ENCODE measurements around the gene UNC13C. TPM values are rescaled to one million over a fixed set of nuclear protein-coding genes. Genes with fewer than 3 reads are reported as not detected.

UNC13C gene
- total and polyA plus RNA-seq, 2 donors = 0.11 to 1.7 TPM

DNA sequence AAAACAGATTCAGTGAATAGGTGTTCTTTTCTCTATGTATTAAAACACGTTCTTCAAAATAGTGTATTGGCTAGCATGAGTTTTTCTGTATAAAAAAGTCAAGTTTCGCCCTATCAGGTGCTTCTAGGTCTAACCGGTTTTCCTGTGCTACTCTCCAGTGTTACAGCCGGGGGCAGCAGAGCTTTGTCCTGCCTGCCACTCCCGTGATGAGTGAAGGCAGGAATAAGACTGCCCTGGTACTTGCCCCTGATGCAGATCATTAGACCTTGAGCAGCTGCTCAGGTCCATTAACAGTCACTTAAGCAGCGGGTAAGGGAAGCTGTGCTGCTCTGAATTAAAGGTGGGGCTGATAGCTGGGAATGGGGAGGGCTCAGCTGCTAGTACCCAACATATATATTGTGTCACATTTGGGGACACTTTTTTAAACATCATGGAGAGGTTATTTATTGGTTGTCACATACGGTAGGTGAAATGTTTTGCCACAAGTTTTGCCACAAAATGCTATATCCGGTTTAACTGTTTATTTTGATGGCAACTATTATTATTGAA lies 1.3 kb upstream of the UNC13C start:
- WGBS = 70% methylated on average over 8 of the region's 8 CpGs
- H3K4me1 ChIP-seq (ENCODE audit: control insufficient read depth in 2 of 2, insufficient read depth in 2 of 2, low read length in 2 of 2) = no peaks in the 10 kb centered on the region
- no peak for DNase-seq (ENCODE audit: low read depth in 6 of 9, low spot score in 9 of 9)
- no peak overlapping the region for H3K27ac ChIP-seq (ENCODE audit: low read depth in 1 of 2, low read length in 1 of 2)
- H3K9me3 ChIP-seq (ENCODE audit: control insufficient read depth in 2 of 2, insufficient read depth in 1 of 2, low read length in 1 of 2) = no peaks in the 10 kb centered on the region
- no peaks in the 10 kb centered on the region for H3K36me3 ChIP-seq (ENCODE audit: control insufficient read depth in 2 of 2, insufficient read depth in 2 of 2, low read length in 1 of 2)
- H3K4me3 ChIP-seq (ENCODE audit: low read length in 2 of 2) = no peak overlapping the region
- H3K27me3 ChIP-seq (ENCODE audit: control insufficient read depth in 2 of 2, insufficient read depth in 1 of 2, low read length in 1 of 2) = peaks cover 0 to 18% of the 10 kb centered on the region in 2 donors

DNA sequence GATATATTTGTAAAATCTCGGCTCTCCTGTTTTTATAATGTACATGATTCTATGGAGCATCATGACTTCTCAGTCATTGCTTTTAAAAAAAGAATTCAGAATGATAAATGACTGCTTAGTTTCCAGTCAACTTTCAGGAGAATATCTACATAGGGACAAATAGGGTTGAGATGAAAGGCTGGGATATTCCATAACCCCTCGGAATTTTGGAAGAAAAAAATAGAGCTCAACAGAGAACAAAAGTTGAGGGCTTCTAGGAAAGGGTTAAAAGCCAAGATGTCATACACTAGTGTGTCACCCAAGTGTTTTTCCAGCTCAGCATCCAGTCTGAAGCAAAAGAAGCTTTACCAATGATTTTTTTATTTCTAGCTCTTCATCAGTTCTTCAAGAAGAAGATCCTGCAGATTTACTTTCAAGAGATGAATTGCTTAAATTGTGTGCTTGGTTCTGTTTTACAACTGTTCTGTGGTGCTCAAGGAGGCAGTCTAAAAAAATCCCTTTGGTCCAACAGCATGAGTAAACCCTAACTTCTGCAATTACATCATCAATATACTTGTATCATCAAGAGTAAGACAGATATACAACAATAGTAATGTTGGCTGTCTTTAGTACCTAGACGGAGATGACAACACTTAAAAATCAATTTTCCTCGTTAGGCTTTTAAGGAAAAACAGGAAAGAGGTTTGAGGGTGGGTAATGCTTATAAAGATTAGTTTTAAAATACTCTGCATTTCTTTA lies 979 bp downstream of the UNC13C start:
- WGBS = 83% methylated on average over 4 of the region's 4 CpGs
- H3K27me3 ChIP-seq (ENCODE audit: control insufficient read depth in 2 of 2, insufficient read depth in 1 of 2, low read length in 1 of 2) = peaks cover 0 to 18% of the 10 kb centered on the region in 2 donors
- no peaks in the 10 kb centered on the region for H3K4me1 ChIP-seq (ENCODE audit: control insufficient read depth in 2 of 2, insufficient read depth in 2 of 2, low read length in 2 of 2)
- H3K9me3 ChIP-seq (ENCODE audit: control insufficient read depth in 2 of 2, insufficient read depth in 1 of 2, low read length in 1 of 2) = no peaks in the 10 kb centered on the region
- no peak overlapping the region for H3K27ac ChIP-seq (ENCODE audit: low read depth in 1 of 2, low read length in 1 of 2)
- no peak for DNase-seq (ENCODE audit: low read depth in 6 of 9, low spot score in 9 of 9)
- H3K4me3 ChIP-seq (ENCODE audit: low read length in 2 of 2) = no peak overlapping the region
- H3K36me3 ChIP-seq (ENCODE audit: control insufficient read depth in 2 of 2, insufficient read depth in 2 of 2, low read length in 1 of 2) = no peaks in the 10 kb centered on the region

DNA sequence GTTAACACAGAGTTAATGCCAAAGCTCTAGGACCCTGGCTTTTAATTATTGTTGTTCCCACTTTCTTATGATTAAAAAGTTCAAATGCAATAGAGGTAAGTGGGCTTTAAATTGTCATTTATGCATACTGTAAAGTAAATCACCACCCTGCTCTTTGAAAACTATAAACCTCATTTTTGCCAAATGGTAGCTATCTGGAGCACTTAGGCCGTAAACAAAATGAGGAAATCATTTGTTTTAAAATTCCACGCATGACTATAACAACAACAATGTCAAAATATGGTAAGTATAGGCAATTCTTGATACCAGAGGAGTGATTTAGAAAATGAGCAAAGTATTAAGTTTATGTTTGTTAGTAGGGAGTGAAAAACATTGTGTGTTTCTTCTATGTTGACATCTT lies 1.8 kb downstream of the UNC13C start:
- no peaks in the 10 kb centered on the region for H3K9me3 ChIP-seq (ENCODE audit: control insufficient read depth in 2 of 2, insufficient read depth in 1 of 2, low read length in 1 of 2)
- no peak overlapping the region for H3K27ac ChIP-seq (ENCODE audit: low read depth in 1 of 2, low read length in 1 of 2)
- H3K27me3 ChIP-seq (ENCODE audit: control insufficient read depth in 2 of 2, insufficient read depth in 1 of 2, low read length in 1 of 2) = peaks cover 0 to 18% of the 10 kb centered on the region in 2 donors
- 93% methylated on average over 2 of the region's 2 CpGs for WGBS
- H3K4me3 ChIP-seq (ENCODE audit: low read length in 2 of 2) = no peak overlapping the region
- no peaks in the 10 kb centered on the region for H3K36me3 ChIP-seq (ENCODE audit: control insufficient read depth in 2 of 2, insufficient read depth in 2 of 2, low read length in 1 of 2)
- no peaks in the 10 kb centered on the region for H3K4me1 ChIP-seq (ENCODE audit: control insufficient read depth in 2 of 2, insufficient read depth in 2 of 2, low read length in 2 of 2)
- no peak for DNase-seq (ENCODE audit: low read depth in 6 of 9, low spot score in 9 of 9)

DNA sequence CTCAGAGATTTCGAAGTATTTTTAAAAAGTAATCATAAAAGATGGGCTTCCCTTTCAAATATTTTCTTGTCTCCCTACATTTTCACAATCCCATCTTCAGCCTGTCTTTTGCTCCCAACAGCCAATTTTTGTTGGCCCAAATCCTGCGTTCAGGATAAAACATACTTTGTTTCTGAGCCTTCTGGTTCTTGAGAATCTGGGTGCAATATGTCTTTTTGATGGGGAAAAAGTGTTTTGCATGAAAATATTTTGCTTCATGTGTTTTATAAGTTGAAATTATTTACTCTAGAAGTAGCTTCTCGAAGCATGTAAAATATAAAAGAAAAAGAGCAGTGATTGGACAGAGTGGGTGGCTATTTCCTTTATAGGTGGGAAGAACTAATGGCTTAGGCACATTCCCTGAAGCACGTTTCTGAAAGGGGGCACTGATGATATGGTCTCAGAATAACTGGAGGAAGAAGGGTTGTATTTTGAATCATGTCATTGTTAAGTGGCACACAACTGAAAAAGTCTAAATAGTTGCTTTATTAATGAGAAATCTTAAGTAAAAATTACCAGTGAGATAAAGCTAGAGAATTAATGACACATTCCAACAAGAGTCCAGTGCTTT lies 3.9 kb downstream of the UNC13C start:
- Histone ChIP-seq H3K4me1 (ENCODE audit: control insufficient read depth in 2 of 2, insufficient read depth in 2 of 2, low read length in 2 of 2) (no peaks in the 10 kb centered on the region), H3K4me3 (ENCODE audit: low read length in 2 of 2) (no peak overlapping the region), H3K27ac (ENCODE audit: low read depth in 1 of 2, low read length in 1 of 2) (no peak overlapping the region), H3K9me3 (ENCODE audit: control insufficient read depth in 2 of 2, insufficient read depth in 1 of 2, low read length in 1 of 2) (no peaks in the 10 kb centered on the region), H3K27me3 (ENCODE audit: control insufficient read depth in 2 of 2, insufficient read depth in 1 of 2, low read length in 1 of 2) (peaks cover 0 to 17% of the 10 kb centered on the region in 2 donors), H3K36me3 (ENCODE audit: control insufficient read depth in 2 of 2, insufficient read depth in 2 of 2, low read length in 1 of 2) (no peaks in the 10 kb centered on the region)
- no peak for DNase-seq (ENCODE audit: low read depth in 6 of 9, low spot score in 9 of 9)
- 91% methylated on average over 4 of the region's 4 CpGs for WGBS

DNA sequence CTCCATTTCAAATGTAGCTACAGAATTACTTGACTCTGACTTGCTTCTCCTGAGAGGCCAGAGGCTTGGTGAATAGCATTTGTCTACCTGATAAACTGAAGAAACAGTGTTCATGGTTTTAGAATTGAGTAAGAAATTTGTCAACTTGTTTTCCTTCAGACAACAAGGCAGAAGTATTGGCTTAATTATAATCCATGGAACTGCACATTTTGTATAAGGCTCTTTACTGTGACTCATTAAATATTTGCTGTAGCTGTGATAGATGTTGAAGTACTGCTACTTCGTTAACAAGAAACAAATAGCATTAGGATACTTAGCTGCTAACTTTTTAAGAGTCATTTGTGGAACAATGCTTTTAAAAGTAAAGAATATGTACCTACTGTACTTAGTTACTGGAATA lies 4.6 kb downstream of the UNC13C start:
- Histone ChIP-seq H3K27ac (ENCODE audit: low read depth in 1 of 2, low read length in 1 of 2) (no peak overlapping the region), H3K4me1 (ENCODE audit: control insufficient read depth in 2 of 2, insufficient read depth in 2 of 2, low read length in 2 of 2) (no peaks in the 10 kb centered on the region), H3K9me3 (ENCODE audit: control insufficient read depth in 2 of 2, insufficient read depth in 1 of 2, low read length in 1 of 2) (no peaks in the 10 kb centered on the region), H3K4me3 (ENCODE audit: low read length in 2 of 2) (no peak overlapping the region), H3K27me3 (ENCODE audit: control insufficient read depth in 2 of 2, insufficient read depth in 1 of 2, low read length in 1 of 2) (peaks cover 0 to 16% of the 10 kb centered on the region in 2 donors), H3K36me3 (ENCODE audit: control insufficient read depth in 2 of 2, insufficient read depth in 2 of 2, low read length in 1 of 2) (no peaks in the 10 kb centered on the region)
- 85% methylated on average over 1 of the region's 1 CpG for WGBS
- no peak for DNase-seq (ENCODE audit: low read depth in 6 of 9, low spot score in 9 of 9)

DNA sequence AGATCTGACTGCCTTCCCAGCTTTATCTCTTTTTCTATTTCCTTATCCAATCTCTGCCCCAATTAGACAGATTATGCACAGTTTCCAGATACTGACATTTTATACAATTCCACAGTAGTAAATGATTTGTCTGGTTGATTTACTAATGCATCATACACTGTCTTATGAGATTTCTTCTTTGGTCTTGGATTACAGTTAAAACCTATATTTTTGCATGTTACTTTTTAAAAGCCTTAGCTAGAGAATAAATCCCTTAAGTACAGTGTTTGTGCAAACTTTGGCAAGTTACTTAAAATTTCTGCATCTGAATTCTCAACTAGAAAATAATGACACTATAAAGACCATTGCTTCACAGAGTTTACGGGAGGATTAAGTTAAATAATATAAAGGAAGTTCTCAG lies 6.0 kb downstream of the UNC13C start:
- no peaks in the 10 kb centered on the region for H3K36me3 ChIP-seq (ENCODE audit: control insufficient read depth in 2 of 2, insufficient read depth in 2 of 2, low read length in 1 of 2)
- H3K4me3 ChIP-seq (ENCODE audit: low read length in 2 of 2) = no peak overlapping the region
- H3K27me3 ChIP-seq (ENCODE audit: control insufficient read depth in 2 of 2, insufficient read depth in 1 of 2, low read length in 1 of 2) = peaks cover 0 to 3% of the 10 kb centered on the region in 2 donors
- no peak for DNase-seq (ENCODE audit: low read depth in 6 of 9, low spot score in 9 of 9)
- no peaks in the 10 kb centered on the region for H3K9me3 ChIP-seq (ENCODE audit: control insufficient read depth in 2 of 2, insufficient read depth in 1 of 2, low read length in 1 of 2)
- 94% methylated on average over 1 of the region's 1 CpG for WGBS
- no peaks in the 10 kb centered on the region for H3K4me1 ChIP-seq (ENCODE audit: control insufficient read depth in 2 of 2, insufficient read depth in 2 of 2, low read length in 2 of 2)
- no peak overlapping the region for H3K27ac ChIP-seq (ENCODE audit: low read depth in 1 of 2, low read length in 1 of 2)

DNA sequence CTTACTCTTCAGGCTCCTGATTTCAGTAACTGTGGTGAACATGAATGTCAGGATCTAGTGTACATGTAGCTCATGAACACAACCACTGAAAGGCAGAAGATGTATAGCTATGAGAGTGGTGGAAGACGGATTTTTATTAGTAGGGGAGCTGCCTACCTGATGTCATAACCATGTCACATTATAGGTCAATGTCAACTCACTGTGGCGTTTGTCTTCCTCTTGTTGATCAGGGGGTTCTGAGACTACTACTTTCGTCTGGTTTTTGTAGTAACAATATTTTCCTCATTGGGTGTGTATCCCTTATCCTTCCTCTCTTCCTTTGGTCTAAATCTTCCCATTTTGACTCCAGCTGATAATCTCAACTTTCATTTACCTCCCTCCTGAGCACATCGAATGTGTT lies 7.3 kb downstream of the UNC13C start:
- no peaks in the 10 kb centered on the region for H3K4me1 ChIP-seq (ENCODE audit: control insufficient read depth in 2 of 2, insufficient read depth in 2 of 2, low read length in 2 of 2)
- no peaks in the 10 kb centered on the region for H3K36me3 ChIP-seq (ENCODE audit: control insufficient read depth in 2 of 2, insufficient read depth in 2 of 2, low read length in 1 of 2)
- H3K27ac ChIP-seq (ENCODE audit: low read depth in 1 of 2, low read length in 1 of 2) = no peak overlapping the region
- no peaks in the 10 kb centered on the region for H3K9me3 ChIP-seq (ENCODE audit: control insufficient read depth in 2 of 2, insufficient read depth in 1 of 2, low read length in 1 of 2)
- no peak overlapping the region for H3K4me3 ChIP-seq (ENCODE audit: low read length in 2 of 2)
- no peaks in the 10 kb centered on the region for H3K27me3 ChIP-seq (ENCODE audit: control insufficient read depth in 2 of 2, insufficient read depth in 1 of 2, low read length in 1 of 2)
- 94% methylated on average over 4 of the region's 4 CpGs for WGBS
- DNase-seq (ENCODE audit: low read depth in 6 of 9, low spot score in 9 of 9) = no peak

DNA sequence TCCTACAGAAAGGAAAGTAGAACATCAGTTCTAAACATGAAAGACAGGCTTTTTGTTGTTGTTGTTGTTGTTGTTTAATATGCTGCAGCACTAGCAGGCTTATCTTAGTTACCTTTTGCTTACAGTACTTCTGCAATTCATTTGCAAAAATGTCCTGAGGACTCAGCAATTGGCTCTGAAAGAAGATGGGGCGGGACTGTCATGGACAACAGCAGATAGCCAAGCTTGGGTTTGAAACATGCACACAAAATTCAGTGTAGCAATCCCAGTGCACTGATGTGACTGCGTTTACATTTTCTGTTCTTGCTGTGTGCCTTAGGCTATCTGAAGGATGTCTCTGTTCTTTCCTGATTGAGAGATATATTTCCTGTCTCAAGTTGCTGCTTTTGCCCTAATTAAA lies 9.2 kb downstream of the UNC13C start:
- H3K9me3 ChIP-seq (ENCODE audit: control insufficient read depth in 2 of 2, insufficient read depth in 1 of 2, low read length in 1 of 2) = no peaks in the 10 kb centered on the region
- no peak overlapping the region for H3K4me3 ChIP-seq (ENCODE audit: low read length in 2 of 2)
- no peaks in the 10 kb centered on the region for H3K4me1 ChIP-seq (ENCODE audit: control insufficient read depth in 2 of 2, insufficient read depth in 2 of 2, low read length in 2 of 2)
- no peaks in the 10 kb centered on the region for H3K36me3 ChIP-seq (ENCODE audit: control insufficient read depth in 2 of 2, insufficient read depth in 2 of 2, low read length in 1 of 2)
- DNase-seq (ENCODE audit: low read depth in 6 of 9, low spot score in 9 of 9) = no peak
- H3K27ac ChIP-seq (ENCODE audit: low read depth in 1 of 2, low read length in 1 of 2) = no peak overlapping the region
- no peaks in the 10 kb centered on the region for H3K27me3 ChIP-seq (ENCODE audit: control insufficient read depth in 2 of 2, insufficient read depth in 1 of 2, low read length in 1 of 2)
- WGBS = 87% methylated on average over 2 of the region's 2 CpGs

DNA sequence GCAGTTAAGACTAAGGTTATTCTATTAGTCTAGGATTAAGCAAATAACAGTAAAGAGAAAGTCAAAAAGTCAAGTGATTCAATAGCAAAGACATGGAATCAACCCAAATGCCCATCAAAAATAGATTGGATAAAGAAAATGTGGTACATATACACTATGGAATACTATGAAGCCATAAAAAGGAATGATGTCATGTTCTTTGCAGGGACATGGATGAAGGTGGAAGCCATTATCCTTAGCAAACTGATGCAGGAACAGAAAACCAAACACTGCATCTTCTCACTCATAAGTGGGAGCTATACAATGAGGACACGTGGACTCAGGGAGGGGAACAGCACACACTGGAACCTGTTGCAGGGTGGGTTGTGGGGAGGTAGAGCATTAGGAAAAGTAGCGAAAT lies 29.0 kb downstream of the UNC13C start:
- no peaks in the 10 kb centered on the region for H3K27me3 ChIP-seq (ENCODE audit: control insufficient read depth in 2 of 2, insufficient read depth in 1 of 2, low read length in 1 of 2)
- WGBS = 95% methylated on average over 2 of the region's 2 CpGs

More for the DNA sequence above, 29.0 kb downstream of the UNC13C start:
- Histone ChIP-seq H3K36me3 (ENCODE audit: control insufficient read depth in 2 of 2, insufficient read depth in 2 of 2, low read length in 1 of 2) (no peaks in the 10 kb centered on the region), H3K4me1 (ENCODE audit: control insufficient read depth in 2 of 2, insufficient read depth in 2 of 2, low read length in 2 of 2) (no peaks in the 10 kb centered on the region), H3K4me3 (ENCODE audit: low read length in 2 of 2) (no peak overlapping the region), H3K27ac (ENCODE audit: low read depth in 1 of 2, low read length in 1 of 2) (no peak overlapping the region), H3K9me3 (ENCODE audit: control insufficient read depth in 2 of 2, insufficient read depth in 1 of 2, low read length in 1 of 2) (no peaks in the 10 kb centered on the region)
- DNase-seq (ENCODE audit: low read depth in 6 of 9, low spot score in 9 of 9) = no peak
